HepG2 (cell line): ENCODE measurements around the gene RILPL1. TPM values are rescaled to one million over a fixed set of nuclear protein-coding genes. Genes with fewer than 3 reads are reported as not detected.

Experiments
- CSRNP1 ChIP-seq: sonication (generic); formaldehyde crosslinking; IDR thresholded peaks from 2 replicates; pipeline ENCODE4 v1.8.1; 2023; ENCODE audit warnings: mild to moderate bottlenecking, missing genetic modification reagents
- GPBP1L1 ChIP-seq: sonication (generic); formaldehyde crosslinking; IDR thresholded peaks from 2 replicates; pipeline ENCODE4 v1.5.0; 2020; ENCODE audit warnings: mild to moderate bottlenecking, missing genetic modification reagents
- HOXA3 ChIP-seq: sonication (generic); formaldehyde crosslinking; IDR thresholded peaks from 2 replicates; pipeline ENCODE4 v1.5.0; 2020; ENCODE audit warnings: missing genetic modification reagents
- ISL2 ChIP-seq: sonication (generic); formaldehyde crosslinking; IDR thresholded peaks from 2 replicates; pipeline ENCODE4 v1.5.0; 2020; ENCODE audit warnings: missing genetic modification reagents
- NFIB ChIP-seq: sonication (generic); formaldehyde crosslinking; IDR thresholded peaks from 2 replicates; pipeline ENCODE4 v1.9.0; 2021; ENCODE audit warnings: missing genetic modification reagents, mild to moderate bottlenecking, borderline replicate concordance
- REL ChIP-seq: sonication (generic); formaldehyde crosslinking; conservative IDR thresholded peaks from 2 replicates; pipeline ENCODE4 v1.8.0; 2022; ENCODE audit warnings: mild to moderate bottlenecking, missing genetic modification reagents, moderate library complexity
- RXRB ChIP-seq: IDR thresholded peaks from 2 replicates; pipeline ENCODE4 v1.6.1; 2016; ENCODE audit warnings: borderline replicate concordance, missing genetic modification reagents, missing compliant biosample characterization
- SRF ChIP-seq: IDR thresholded peaks from 2 replicates; pipeline ENCODE4 v1.6.1; 2011; ENCODE audit warnings: mild to moderate bottlenecking, low read depth, low read length, moderate library complexity
- YY1 ChIP-seq: IDR thresholded peaks from 2 replicates; pipeline ENCODE4 v1.6.1; 2011; ENCODE audit warnings: low read length, low read depth, moderate library complexity, mild to moderate bottlenecking; ENCODE audit not compliant: insufficient read depth, insufficient replicate concordance
- ZFP36 ChIP-seq: fragments of 150-350 bp; IDR thresholded peaks from 2 replicates; pipeline ENCODE4 v1.6.1; 2018; ENCODE audit warnings: borderline replicate concordance, low read length, low read depth; ENCODE audit not compliant: partially characterized antibody
- ZNF180 ChIP-seq: sonication (generic); formaldehyde crosslinking; IDR thresholded peaks from 2 replicates; pipeline ENCODE4 v1.4.0; 2020; ENCODE audit warnings: low read depth, missing genetic modification reagents, borderline replicate concordance
- ZNF335 ChIP-seq: sonication (generic); formaldehyde crosslinking; IDR thresholded peaks from 2 replicates; pipeline ENCODE4 v1.4.0; 2020; ENCODE audit warnings: missing genetic modification reagents
- ZNF564 ChIP-seq: sonication (generic); formaldehyde crosslinking; IDR thresholded peaks from 2 replicates; pipeline ENCODE4 v1.8.1; 2023; ENCODE audit warnings: mild to moderate bottlenecking, missing genetic modification reagents
- ZNF609 ChIP-seq: sonication (generic); formaldehyde crosslinking; IDR thresholded peaks from 2 replicates; pipeline ENCODE4 v1.4.0; 2020; ENCODE audit warnings: mild to moderate bottlenecking, missing genetic modification reagents, borderline replicate concordance
- ZNF784 ChIP-seq: sonication (generic); formaldehyde crosslinking; IDR thresholded peaks from 2 replicates; pipeline ENCODE4 v1.5.1; 2020; ENCODE audit warnings: missing genetic modification reagents, mild to moderate bottlenecking, borderline replicate concordance
- polyA plus RNA-seq, 8 experiments: library from polyadenylated mRNA; depleted of rRNA in 3 of 8; stranded (reverse) in 7 of 8; unstranded in 1 of 8; fragments of >200 nt; fragmentation: Illumina TruSeq in 4 of 8; extraction: Trizol in 4 of 8; gene quantifications; 2 replicates each; pipeline versions ENCODE4 v1.2.1 to v1.2.3, GENCODE V29; 2011 to 2016; ENCODE audit warnings: low read depth in 4 of 8, missing spikeins in 1 of 8, mixed read lengths in 1 of 8; ENCODE audit not compliant: insufficient read depth in 1 of 8
- total RNA-seq, 5 experiments: library from RNA; depleted of rRNA; stranded (reverse); fragments of >200 nt; fragmentation: Illumina TruSeq; extraction: Trizol; gene quantifications; 2 replicates each; pipeline ENCODE4 v1.2.3, GENCODE V29; 2016; ENCODE audit warnings: low read depth in 1 of 5

The RILPL1 gene
- total and polyA plus RNA-seq, 2 of the 13 experiments (the other 11 are each of a cell fraction or from before 2014, with no cell fraction given), result 5.8 to 28.4 TPM

- TF ChIP-seq ZNF609 (no peak), ZNF180 (no peak), ISL2 (CRISPR knock-in tag) (peak; percentile 55; the same call in 1 of the 2 replicates), CSRNP1 (CRISPR knock-in tag) (peak; percentile 80; the same call in 1 of the 2 replicates), YY1 (peak; percentile 95), GPBP1L1 (CRISPR knock-in tag) (no peak), ZFP36 (no peak), ZNF335 (CRISPR knock-in tag) (peak; percentile 45; the same call in 1 of the 2 replicates), SRF (no peak), ZNF784 (CRISPR knock-in tag) (no peak), HOXA3 (CRISPR knock-in tag) (peak; percentile 90), RXRB (CRISPR knock-in tag) (peak; percentile 48; the same call in 1 of the 2 replicates), REL (CRISPR knock-in tag) (peak; percentile 74; the same call in 1 of the 2 replicates), NFIB (CRISPR knock-in tag) (no peak), ZNF564 (CRISPR knock-in tag) (peak; percentile 82; the same call in 1 of the 2 replicates)
Measured at GRCh38 chr12:123457980-123458779, 75.3 kb downstream of the RILPL1 start, which contains the start of gene SNRNP35 (continued).
